Midbrain (tissue), 1 donor: ENCODE results near the gene OVCA2.

Source experiments
- DNase-seq: peaks from one replicate; lab custom pipeline; 2025; lab: John Stamatoyannopoulos, UW

Gene OVCA2

GRCh38 chr17:2034157-2034556, 7.7 kb upstream of the OVCA2 start:
- no peak for DNase-seq

GRCh38 chr17:2034806-2035540, 6.8 kb upstream of the OVCA2 start:
- no peak for DNase-seq

GRCh38 chr17:2035541-2036488, 6.0 kb upstream of the OVCA2 start:
- no peak for DNase-seq

- DNase-seq = no peak
Measured at GRCh38 chr17:2037155-2037554, 4.7 kb upstream of the OVCA2 start.

GRCh38 chr17:2040219-2040827, 1.5 kb upstream of the OVCA2 start:
- no peak for DNase-seq

GRCh38 chr17:2040942-2041560, 771 bp upstream of the OVCA2 start:
- no peak for DNase-seq

GRCh38 chr17:2042390-2042847, 597 bp downstream of the OVCA2 start:
- DNase-seq = no peak

- DNase-seq = no peak
Measured at GRCh38 chr17:2042933-2043332, 1.1 kb downstream of the OVCA2 start.

GRCh38 chr17:2043785-2044184, 2.0 kb downstream of the OVCA2 start:
- no peak for DNase-seq

- no peak for DNase-seq
Measured at GRCh38 chr17:2044263-2044894, 2.6 kb downstream of the OVCA2 start.

- no peak for DNase-seq
Measured at GRCh38 chr17:2047590-2047989, 5.8 kb downstream of the OVCA2 start.

GRCh38 chr17:2048805-2049204, 7.0 kb downstream of the OVCA2 start:
- no peak for DNase-seq

- peak; percentile 42 for DNase-seq
Measured at GRCh38 chr17:2049333-2050299, 7.8 kb downstream of the OVCA2 start.

- DNase-seq = peak; percentile 50
Measured at GRCh38 chr17:2050300-2051060, 8.7 kb downstream of the OVCA2 start.

- no peak for DNase-seq
Measured at GRCh38 chr17:2051061-2051932, 9.5 kb downstream of the OVCA2 start.

GRCh38 chr17:2051933-2052559, 10.2 kb downstream of the OVCA2 start:
- no peak for DNase-seq

- DNase-seq = peak; percentile 58
Measured at GRCh38 chr17:2053380-2054261, 11.8 kb downstream of the OVCA2 start.
